K562 (cell line): ENCODE results near the gene DLGAP1. TPM values are rescaled to one million over a fixed set of nuclear protein-coding genes. Genes with fewer than 3 reads are reported as not detected.

Experiments used
- ATAC-seq: fragments of 200-7000 bp; cut with Tn5 transposase; 3 replicates; pipeline ENCODE4 v1.9.1; 2020; ENCODE audit warnings: moderate library complexity
- BruUV-seq: library from RNA; stranded (reverse); fragments of 400-500 nt; replicated peaks from 2 replicates; lab custom pipeline; 2021; lab: Mats Ljungman, UMichigan
- CTCF ChIA-PET: fragments of 300-600 bp; formaldehyde crosslinking; extraction: SDS; loops from one replicate; lab custom pipeline; 2021; ENCODE audit warnings: low intra/inter-chr PET ratio; lab: Yijun Ruan, JAX
- POLR2A ChIA-PET: fragments of 300-600, 350-650 bp; sonication (Branson Sonifier 250); formaldehyde crosslinking; extraction: SDS; loops from one replicate; lab custom pipeline; 2021; ENCODE audit warnings: antibody characterized with exemption, inconsistent platforms; lab: Yijun Ruan, JAX
- DNase-seq, 4 experiments: peaks; one replicate each; pipeline versions ENCODE4 v3.0.0 to v3.0.0-alpha.2; 2011 to 2018; ENCODE audit warnings: low spot score in 3 of 4, mixed read lengths in 3 of 4; ENCODE audit errors: extremely low read depth in 1 of 4
- FAIRE-seq: peaks from 2 replicates; lab custom pipeline; 2011; peaks lifted over from hg19 to GRCh38; lab: Jason Lieb, UNC
- H2AFZ ChIP-seq: 2 replicates; pipeline ENCODE4 v1.6.0; 2011; ENCODE audit warnings: low read depth, low read length, control low read depth, inconsistent platforms
- H3K27ac ChIP-seq: fragments of 200-600 bp; 3 replicates; pipeline ENCODE4 v1.8.0; 2011; ENCODE audit warnings: low read depth, mild to moderate bottlenecking, control low read depth, inconsistent platforms, low read length, moderate library complexity, mixed read lengths; ENCODE audit errors: extremely low read depth
- H3K27me3 ChIP-seq, 2 experiments: fragments of 300-600 bp in 1 of 2; 2 replicates in 1 of 2; 3 replicates in 1 of 2; pipeline versions ENCODE4 v1.6.0 to v1.8.0; 2011; ENCODE audit warnings: inconsistent platforms in 2 of 2, low read length in 2 of 2, mild to moderate bottlenecking in 1 of 2, mixed read lengths in 1 of 2, moderate library complexity in 1 of 2; ENCODE audit not compliant: control insufficient read depth in 2 of 2, insufficient read depth in 2 of 2
- H3K36me3 ChIP-seq: fragments of 300-600 bp; 3 replicates; pipeline ENCODE4 v1.8.0; 2011; ENCODE audit warnings: mild to moderate bottlenecking, low read length, inconsistent platforms; ENCODE audit not compliant: control insufficient read depth, insufficient read depth
- H3K4me1 ChIP-seq, 2 experiments: fragments of 200-600 bp in 1 of 2; replicated peaks in 1 of 2; 2 replicates in 1 of 2; 3 replicates in 1 of 2; pipeline versions ENCODE4 v1.5.1 to v1.8.0; 2011; ENCODE audit warnings: inconsistent platforms in 2 of 2, low read length in 2 of 2, mild to moderate bottlenecking in 1 of 2, mixed read lengths in 1 of 2, moderate library complexity in 1 of 2; ENCODE audit not compliant: control insufficient read depth in 2 of 2, insufficient read depth in 2 of 2
- H3K4me2 ChIP-seq: 2 replicates; pipeline ENCODE4 v1.6.1; 2011; ENCODE audit warnings: low read length, control low read depth, inconsistent platforms, mixed read lengths; ENCODE audit not compliant: insufficient read depth
- H3K4me3 ChIP-seq: fragments of 200-600 bp; sonication (generic), shearing (Covaris generic); 2 replicates; pipeline ENCODE4 v1.5.1; 2016; ENCODE audit warnings: control low read depth, inconsistent platforms
- H3K79me2 ChIP-seq: fragments of 200-600 bp; 3 replicates; pipeline ENCODE4 v1.8.0; 2011; ENCODE audit warnings: low read length, inconsistent platforms; ENCODE audit not compliant: control insufficient read depth, insufficient read depth
- H3K9ac ChIP-seq, 2 experiments: 2 replicates each; pipeline versions ENCODE4 v1.6.0 to v1.6.1; 2011; ENCODE audit warnings: low read depth in 2 of 2, low read length in 2 of 2, control low read depth in 1 of 2, inconsistent platforms in 1 of 2, mild to moderate bottlenecking in 1 of 2, mixed read lengths in 1 of 2; ENCODE audit not compliant: insufficient read depth in 1 of 2
- H3K9me1 ChIP-seq: one replicate; pipeline ENCODE4 v1.6.0; 2011; ENCODE audit warnings: inconsistent platforms, mild to moderate bottlenecking, low read length, moderate library complexity; ENCODE audit not compliant: control insufficient read depth, insufficient read depth
- H3K9me3 ChIP-seq: replicated peaks from 2 replicates; pipeline ENCODE4 v1.5.1; 2011; ENCODE audit warnings: low read depth, low read length, inconsistent platforms; ENCODE audit not compliant: control insufficient read depth, insufficient read depth
- H4K20me1 ChIP-seq: replicated peaks from 2 replicates; pipeline ENCODE4 v1.6.1; 2011; ENCODE audit warnings: low read length, inconsistent platforms, mixed read lengths; ENCODE audit not compliant: control insufficient read depth, insufficient read depth
- ATF3 ChIP-seq, 2 experiments: fragments of 450-650 bp in 1 of 2; sonication (generic) in 1 of 2; formaldehyde crosslinking in 1 of 2; IDR thresholded peaks in 1 of 2; conservative IDR thresholded peaks in 1 of 2; 2 replicates each; pipeline versions ENCODE4 v1.6.1 to v1.8.1; 2016 to 2023; ENCODE audit warnings: mild to moderate bottlenecking in 2 of 2, moderate library complexity in 2 of 2, inconsistent platforms in 1 of 2, missing genetic modification reagents in 1 of 2
- CEBPG ChIP-seq, 3 experiments: fragments of 200-800 bp in 1 of 3; sonication (Bioruptor generic) in 1 of 3; sonication (generic) in 1 of 3; formaldehyde crosslinking in 1 of 3; IDR thresholded peaks in 2 of 3; conservative IDR thresholded peaks in 1 of 3; 2 replicates each; pipeline versions ENCODE4 v1.6.1 to v1.8.0; 2016 to 2022; ENCODE audit warnings: missing compliant biosample characterization in 2 of 3, missing genetic modification characterization in 2 of 3, mild to moderate bottlenecking in 1 of 3, missing genetic modification reagents in 1 of 3
- CGGBP1 ChIP-seq: fragments of 250-450 bp; sonication (Bioruptor Pico); IDR thresholded peaks from 2 replicates; pipeline ENCODE4 v1.9.0; 2021; ENCODE audit warnings: mild to moderate bottlenecking
- ELF4 ChIP-seq: fragments of 450-650 bp; formaldehyde crosslinking; IDR thresholded peaks from 2 replicates; pipeline ENCODE4 v1.4.0; 2022; ENCODE audit warnings: missing genetic modification characterization
- FOSL1 ChIP-seq: fragments of 200-800 bp; sonication (Bioruptor generic); conservative IDR thresholded peaks from 2 replicates; pipeline ENCODE4 v1.6.1; 2016; ENCODE audit warnings: missing genetic modification characterization, missing compliant biosample characterization
- FOXA1 ChIP-seq: fragments of 450-650 bp; IDR thresholded peaks from 2 replicates; pipeline ENCODE4 v1.6.1; 2016; ENCODE audit warnings: mild to moderate bottlenecking, borderline replicate concordance
- PRPF4 ChIP-seq: fragments of 200-400 bp; formaldehyde crosslinking; IDR thresholded peaks from one replicate; pipeline ENCODE4 v1.6.1; 2017; ENCODE audit warnings: low read length, low read depth, mild to moderate bottlenecking; ENCODE audit not compliant: insufficient read depth, poor library complexity, severe bottlenecking
- WGBS: fragments of 100-300 bp; shearing (Covaris generic); methylation state at CpG from one replicate; pipeline ENCODE4 v1.1.6; 2016; ENCODE audit warnings: low coverage, mixed read lengths; ENCODE audit not compliant: insufficient coverage; ENCODE audit errors: missing lambda C conversion rate; 5-methylcytosine and 5-hydroxymethylcytosine counted together
- in situ Hi-C: fragments of 300-500 bp; cut with MboI; formaldehyde crosslinking; loops from 4 replicates; pipeline ENCODE4 v1.15.0; 2018; ENCODE audit warnings: inconsistent platforms, mixed read lengths
- intact Hi-C: fragments of 100-400 bp; cut with micrococcal nuclease; formaldehyde crosslinking; loops from 2 replicates; pipeline ENCODE4 v1.14.2; 2022
- polyA plus RNA-seq, 8 experiments: library from polyadenylated mRNA; depleted of rRNA in 4 of 8; stranded (reverse) in 5 of 8; unstranded in 3 of 8; fragments of >200 nt; fragmentation: Nextera tagmentation in 2 of 8; fragmentation: Illumina TruSeq in 1 of 8; extraction: Ambion mirVana in 2 of 8; extraction: Trizol in 1 of 8; gene quantifications; 2 replicates each; pipeline versions ENCODE4 v1.2.1 to v1.2.3, GENCODE V29; 2011 to 2014; ENCODE audit warnings: inconsistent platforms in 1 of 8, missing spikeins in 1 of 8
- total RNA-seq, 7 experiments: library from RNA; depleted of rRNA in 6 of 7; stranded (reverse); fragments of >200 nt in 6 of 7; fragmentation: Illumina TruSeq in 2 of 7; extraction: Trizol in 2 of 7; gene quantifications; 2 replicates each; pipeline versions ENCODE4 v1.2.1 to v1.2.3, GENCODE V29; 2011 to 2021; ENCODE audit warnings: low replicate concordance in 1 of 7

The DLGAP1 gene
- total and polyA plus RNA-seq, 9 of the 15 experiments (the other 6 are each of a cell fraction or from before 2014, with no cell fraction given) = 0.04 to 0.22 (median 0.08) TPM

- Histone ChIP-seq H3K9me3 (no peaks in the 10 kb centered on the region), H3K4me1 (no peaks in the 10 kb centered on the region)
- FAIRE-seq = no peak
- no peak for TF ChIP-seq PRPF4
- peak; percentile 40 for TF ChIP-seq ATF3 (IDR thresholded peaks at IDR 0.05)
- TF ChIP-seq ATF3 (CRISPR knock-in tag; conservative IDR thresholded peaks at IDR 0.05) = no peak
- TF ChIP-seq ELF4 = no peak
- TF ChIP-seq FOSL1 = 0 out of 2 replicates have a peak, but pooled peaks have one; percentile 24
- TF ChIP-seq CEBPG (CRISPR knock-in tag; IDR thresholded peaks at IDR 0.05) = no peak
- peak in 1 of 2 experiments; percentile 78; a peak in 2 of 4 replicates for TF ChIP-seq CEBPG (tag; conservative IDR thresholded peaks at IDR 0.05 in 1 of 2, IDR thresholded peaks at IDR 0.05 in 1 of 2)
- no peak for TF ChIP-seq CGGBP1 (CRISPR knock-in tag)
- no peak for TF ChIP-seq FOXA1
- TF ChIP-seq, all 486 proteins: peak for 3
- no TSS peak for BruUV-seq
- Histone ChIP-seq H3K79me2 (no peaks in the 10 kb centered on the region), H3K27me3 (no peaks in the 10 kb centered on the region; a peak in 2 of 5 replicates), H4K20me1 (no peaks in the 10 kb centered on the region), H3K27ac (no peak overlapping the region), H3K4me2 (no peak overlapping the region), H3K4me3 (no peak overlapping the region), H3K9me1 (no peaks in the 10 kb centered on the region), H2AFZ (no peak overlapping the region), H3K9ac (no peak overlapping the region), H3K36me3 (no peaks in the 10 kb centered on the region)
- ChIA-PET CTCF (no interaction called here), POLR2A (interaction anchor here (1.3 to 1.6 kb wide), 2 partner anchors 10 to 14 kb away, joined by 4 read pairs; no protein-coding TSS in a partner anchor)
- ATAC-seq = no peak
- DNase-seq = no peak
- intact Hi-C loops = no loop called here
- in situ Hi-C loops = no loop called here
- WGBS = 3% methylated on average over 3 of the region's 3 CpGs
Observed at GRCh38 chr18:3816610-3817363, 638.3 kb downstream of the DLGAP1 start.
